OCI-LY1 (cell line): ENCODE results near the gene CDRT15.
"Not testable (repeated sequence)": the region's sequence is repeated elsewhere in the genome, so short reads cannot be mapped to it uniquely, and the experiment has no call there.

Experiments used
- H2AFZ ChIP-seq: fragments of 200-600 bp; sonication (generic), shearing (Covaris generic); 2 replicates; pipeline ENCODE4 v1.6.0; 2014; ENCODE audit warnings: antibody characterized with exemption, mild to moderate bottlenecking, low read length
- H3F3A ChIP-seq: fragments of 200-600 bp; sonication (generic), shearing (Covaris generic); 2 replicates; pipeline ENCODE4 v1.6.0; 2014; ENCODE audit warnings: mild to moderate bottlenecking, antibody characterized with exemption, low read length, moderate library complexity; ENCODE audit not compliant: insufficient read depth
- H3K27ac ChIP-seq: fragments of 200-600 bp; sonication (generic); 2 replicates; pipeline ENCODE4 v1.5.1; 2014; ENCODE audit warnings: low read length, mixed run types, mild to moderate bottlenecking, low read depth; ENCODE audit not compliant: poor library complexity, severe bottlenecking
- H3K27me3 ChIP-seq: fragments of 200-600 bp; sonication (generic); 2 replicates; pipeline ENCODE4 v1.6.0; 2014; ENCODE audit warnings: antibody characterized with exemption, mild to moderate bottlenecking, low read length, moderate library complexity; ENCODE audit not compliant: insufficient read depth
- H3K36me3 ChIP-seq: fragments of 200-600 bp; sonication (generic); 2 replicates; pipeline ENCODE4 v1.6.1; 2014; ENCODE audit warnings: mild to moderate bottlenecking, antibody characterized with exemption, low read length, moderate library complexity, mixed read lengths; ENCODE audit not compliant: insufficient read depth
- H3K4me1 ChIP-seq: fragments of 200-600 bp; sonication (generic); 2 replicates; pipeline ENCODE4 v1.5.1; 2014; ENCODE audit warnings: mild to moderate bottlenecking, low read length, moderate library complexity; ENCODE audit not compliant: insufficient read depth, severe bottlenecking
- H3K4me2 ChIP-seq: fragments of 200-600 bp; sonication (generic), shearing (Covaris generic); 2 replicates; pipeline ENCODE4 v1.6.1; 2014; ENCODE audit warnings: low read length
- H3K4me3 ChIP-seq: fragments of 200-600 bp; sonication (generic); 2 replicates; pipeline ENCODE4 v1.5.1; 2014; ENCODE audit warnings: low read length, low read depth, mild to moderate bottlenecking, mixed read lengths; ENCODE audit not compliant: poor library complexity, severe bottlenecking
- H3K79me2 ChIP-seq: fragments of 200-600 bp; shearing (Covaris generic); 2 replicates; pipeline ENCODE4 v1.6.1; 2016; ENCODE audit warnings: mixed run types, low read length, mixed read lengths; ENCODE audit not compliant: insufficient read depth
- H3K9ac ChIP-seq: fragments of 200-600 bp; sonication (generic), shearing (Covaris generic); 2 replicates; pipeline ENCODE4 v1.6.1; 2014; ENCODE audit warnings: mild to moderate bottlenecking, low read length, mixed read lengths
- H3K9me2 ChIP-seq: fragments of 200-600 bp; sonication (generic), shearing (Covaris generic); 2 replicates; pipeline ENCODE4 v1.6.1; 2014; ENCODE audit warnings: low read depth, mild to moderate bottlenecking, low read length, mixed read lengths
- H3K9me3 ChIP-seq: fragments of 200-600 bp; shearing (Covaris generic); 2 replicates; pipeline ENCODE4 v1.6.1; 2014; ENCODE audit warnings: low read length, mixed read lengths
- H4K20me1 ChIP-seq: fragments of 200-600 bp; sonication (generic), shearing (Covaris generic); 2 replicates; pipeline ENCODE4 v1.6.0; 2016; ENCODE audit warnings: mild to moderate bottlenecking, low read length; ENCODE audit not compliant: insufficient read depth
- CTCF ChIP-seq: fragments of 200-600 bp; sonication (generic), shearing (Covaris generic); IDR thresholded peaks from 2 replicates; pipeline ENCODE4 v1.5.1; 2017; ENCODE audit warnings: mild to moderate bottlenecking, antibody characterized with exemption, low read length, moderate library complexity, mixed read lengths
- EZH2 ChIP-seq: fragments of 200-600 bp; sonication (generic), shearing (Covaris generic); IDR thresholded peaks from 2 replicates; pipeline ENCODE4 v1.8.0; 2017; ENCODE audit warnings: borderline replicate concordance, mixed run types, mild to moderate bottlenecking, antibody characterized with exemption, low read length, moderate library complexity, mixed read lengths

The CDRT15 gene

DNA sequence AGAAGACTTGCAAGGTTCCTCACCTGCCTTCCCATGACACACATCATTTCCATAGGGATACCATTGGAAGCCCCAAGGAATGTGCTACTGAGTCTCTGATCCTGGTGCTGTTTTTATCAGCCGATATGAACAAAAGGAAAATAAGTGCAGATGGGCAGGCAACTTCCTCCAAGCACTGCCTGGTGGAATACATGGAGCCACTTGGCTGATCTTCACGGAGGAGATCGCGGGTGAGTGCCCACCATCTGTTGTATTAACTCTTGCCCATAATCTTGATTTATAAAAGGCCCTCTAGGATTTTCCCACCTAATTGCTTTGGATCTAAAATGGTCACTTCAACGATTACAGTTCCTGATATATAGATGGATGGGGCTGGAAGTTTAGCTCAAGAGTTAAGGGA is 24.7 kb upstream of the CDRT15 start:
- Histone ChIP-seq H3K4me1 (no peaks in the 10 kb centered on the region), H2AFZ (no peak overlapping the region), H3K79me2 (no peaks in the 10 kb centered on the region), H3F3A (no peaks in the 10 kb centered on the region), H3K9ac (no peak overlapping the region), H3K36me3 (no peaks in the 10 kb centered on the region), H3K4me3 (no peak overlapping the region), H3K9me3 (no peaks in the 10 kb centered on the region), H3K27me3 (no peaks in the 10 kb centered on the region; the same call in 1 of the 2 replicates), H4K20me1 (no peaks in the 10 kb centered on the region), H3K27ac (no peak overlapping the region), H3K9me2 (no peaks in the 10 kb centered on the region), H3K4me2 (no peak overlapping the region)
- TF ChIP-seq EZH2 = no peak
- no peak for TF ChIP-seq CTCF

GRCh38 chr17:14245629-14246028 is 9.0 kb upstream of the CDRT15 start:
- no peaks in the 10 kb centered on the region for H4K20me1 ChIP-seq
- H3K27ac ChIP-seq = no peak overlapping the region
- H3K4me2 ChIP-seq = no peak overlapping the region
- no peak overlapping the region for H2AFZ ChIP-seq
- H3K9me2 ChIP-seq = no peaks in the 10 kb centered on the region
- no peak for TF ChIP-seq EZH2
- no peak for TF ChIP-seq CTCF
- H3K79me2 ChIP-seq = no peaks in the 10 kb centered on the region
- no peaks in the 10 kb centered on the region for H3K27me3 ChIP-seq
- H3K9ac ChIP-seq = no peak overlapping the region
- no peaks in the 10 kb centered on the region for H3K4me1 ChIP-seq
- H3K4me3 ChIP-seq = no peak overlapping the region
- H3K36me3 ChIP-seq = no peaks in the 10 kb centered on the region
- no peaks in the 10 kb centered on the region for H3F3A ChIP-seq
- H3K9me3 ChIP-seq = no peaks in the 10 kb centered on the region

DNA sequence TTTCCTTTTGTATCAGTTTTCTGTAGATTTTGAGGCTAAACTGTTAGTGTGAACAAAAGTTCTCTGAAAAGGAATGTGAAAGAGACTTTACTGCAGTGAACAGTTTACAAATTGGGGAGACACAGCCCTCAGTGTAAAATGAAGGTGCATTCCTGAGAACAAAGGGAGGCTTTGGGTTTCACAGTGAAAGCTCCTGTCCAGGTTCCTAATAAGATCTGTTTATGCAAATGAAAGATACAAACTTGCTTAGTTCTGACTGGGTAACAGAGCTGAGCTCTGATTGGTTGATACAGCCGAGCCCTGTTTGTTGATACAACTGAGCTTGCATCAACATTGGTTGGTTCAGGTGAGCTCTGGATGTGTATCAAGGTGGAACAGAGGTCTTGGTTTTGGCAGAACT is 8.3 kb upstream of the CDRT15 start:
- Histone ChIP-seq H3K4me1 (no peaks in the 10 kb centered on the region), H3K79me2 (no peaks in the 10 kb centered on the region), H4K20me1 (no peaks in the 10 kb centered on the region), H3K9ac (no peak overlapping the region), H3K9me2 (no peaks in the 10 kb centered on the region), H3K9me3 (no peaks in the 10 kb centered on the region), H3K4me3 (no peak overlapping the region), H3K36me3 (no peaks in the 10 kb centered on the region), H3K4me2 (no peak overlapping the region), H3F3A (no peaks in the 10 kb centered on the region), H2AFZ (no peak overlapping the region), H3K27ac (no peak overlapping the region), H3K27me3 (no peaks in the 10 kb centered on the region)
- TF ChIP-seq EZH2 (no peak), CTCF (no peak)

GRCh38 chr17:14239271-14239670 is 2.6 kb upstream of the CDRT15 start:
- not testable (repeated sequence) for H3K79me2 ChIP-seq, H3K27me3 ChIP-seq, H3K36me3 ChIP-seq

DNA sequence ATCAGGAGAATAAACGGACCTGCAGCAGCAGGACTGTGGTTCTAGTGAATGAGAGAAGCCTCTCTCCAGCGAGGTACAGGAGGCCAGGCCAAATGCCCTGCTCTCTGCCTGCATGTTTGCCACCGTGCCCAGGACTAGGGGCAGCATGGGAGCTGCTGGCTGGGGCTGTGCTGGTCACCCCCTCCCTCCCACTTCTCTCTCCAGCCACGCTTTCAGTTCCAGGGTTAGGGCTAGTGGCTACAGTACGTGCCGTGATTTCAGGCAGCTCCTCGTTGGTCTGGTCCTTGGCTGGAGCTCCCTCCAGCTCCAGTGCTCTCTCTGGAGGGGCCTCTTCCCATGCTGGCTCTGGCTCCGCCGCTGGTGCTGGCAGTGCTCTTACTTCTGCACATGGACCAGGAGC is 630 bp downstream of the CDRT15 start:
- H3K4me2 ChIP-seq, H4K20me1 ChIP-seq, H3K9me3 ChIP-seq, H3K4me1 ChIP-seq, H3K27ac ChIP-seq, H3K79me2 ChIP-seq, H2AFZ ChIP-seq, H3K36me3 ChIP-seq, H3K4me3 ChIP-seq, H3K9ac ChIP-seq, H3K27me3 ChIP-seq, H3F3A ChIP-seq, H3K9me2 ChIP-seq: not testable (repeated sequence)

More at GRCh38 chr17:14239271-14239670, 2.6 kb upstream of the CDRT15 start:
- not testable (repeated sequence) for H3K9ac ChIP-seq, H3F3A ChIP-seq, H2AFZ ChIP-seq, H4K20me1 ChIP-seq, H3K27ac ChIP-seq, H3K9me3 ChIP-seq, H3K4me1 ChIP-seq, H3K9me2 ChIP-seq, H3K4me2 ChIP-seq, H3K4me3 ChIP-seq

- not testable (repeated sequence) for H3K27me3 ChIP-seq, H3F3A ChIP-seq, H2AFZ ChIP-seq, H3K4me1 ChIP-seq, H3K36me3 ChIP-seq, H3K79me2 ChIP-seq, H4K20me1 ChIP-seq, H3K27ac ChIP-seq, H3K9me3 ChIP-seq, H3K9me2 ChIP-seq, H3K4me3 ChIP-seq, H3K4me2 ChIP-seq, H3K9ac ChIP-seq
Measured at GRCh38 chr17:14235047-14235446, 1.6 kb downstream of the CDRT15 start.
